Endothelial cell of hepatic sinusoid (primary cell): ENCODE results near the gene C11orf91.

Experiments used
- in situ Hi-C: cut with HindIII; loops from 2 replicates; pipeline ENCODE4 v1.10.0; 2017; ENCODE audit warnings: low sequenced_read_pairs

C11orf91 gene

DNA sequence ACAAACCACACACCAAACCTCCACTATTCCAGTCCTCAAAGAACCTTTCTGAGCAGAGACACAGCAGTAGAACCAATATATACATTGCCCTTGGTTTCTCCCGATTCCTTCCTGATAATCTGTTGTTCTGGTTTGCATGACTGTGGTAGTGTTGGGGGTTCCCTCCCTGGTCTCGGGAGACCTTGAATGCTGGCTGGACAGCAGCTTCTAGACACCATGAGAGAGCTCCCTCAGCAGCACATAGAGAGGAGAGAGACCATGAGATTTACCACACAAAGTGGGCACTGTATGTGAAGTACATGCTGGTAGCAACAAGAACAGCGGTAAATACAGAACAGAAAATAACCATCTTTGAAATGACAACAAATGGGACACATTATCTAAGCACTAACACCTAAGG, 2.6 kb downstream of the C11orf91 start:
- in situ Hi-C loops, result loop anchor here (25.0 kb wide), 1 partner anchor 336 kb away; no protein-coding TSS in a partner anchor

GRCh38 chr11:33696931-33697638, 3.5 kb downstream of the C11orf91 start:
- in situ Hi-C loops, result loop anchor here (25.0 kb wide), 1 partner anchor 335 kb away; no protein-coding TSS in a partner anchor

GRCh38 chr11:33696411-33696810, 4.2 kb downstream of the C11orf91 start:
- in situ Hi-C loops, result loop anchor here (25.0 kb wide), 1 partner anchor 334 kb away; no protein-coding TSS in a partner anchor

DNA sequence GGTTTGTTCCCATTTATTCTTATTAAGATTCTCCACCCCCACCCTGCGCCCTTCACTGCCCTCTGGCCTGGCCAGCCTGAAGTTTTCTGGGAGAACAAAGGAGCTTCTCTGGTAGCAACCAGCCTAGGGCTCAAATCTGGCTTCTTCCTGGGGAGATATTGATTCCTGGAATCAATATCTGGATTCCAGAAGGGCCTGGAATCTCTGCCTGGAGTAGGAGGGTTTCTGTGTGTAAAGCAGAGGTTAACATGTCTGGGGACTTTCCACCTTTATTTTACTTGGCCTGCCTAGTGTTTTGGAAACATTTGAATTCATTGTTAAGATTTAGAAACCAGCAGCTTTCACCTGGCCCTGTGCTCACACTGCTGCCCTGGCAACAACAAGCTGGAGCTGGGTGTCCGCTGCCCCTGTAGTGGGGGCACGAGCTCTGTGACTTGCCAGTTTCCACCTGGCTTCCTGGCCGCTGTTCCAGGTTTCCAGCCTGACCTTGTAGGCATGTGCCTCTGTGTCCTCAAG, 5.5 kb downstream of the C11orf91 start:
- in situ Hi-C loops, result loop anchor here (25.0 kb wide), 1 partner anchor 333 kb away; no protein-coding TSS in a partner anchor

DNA sequence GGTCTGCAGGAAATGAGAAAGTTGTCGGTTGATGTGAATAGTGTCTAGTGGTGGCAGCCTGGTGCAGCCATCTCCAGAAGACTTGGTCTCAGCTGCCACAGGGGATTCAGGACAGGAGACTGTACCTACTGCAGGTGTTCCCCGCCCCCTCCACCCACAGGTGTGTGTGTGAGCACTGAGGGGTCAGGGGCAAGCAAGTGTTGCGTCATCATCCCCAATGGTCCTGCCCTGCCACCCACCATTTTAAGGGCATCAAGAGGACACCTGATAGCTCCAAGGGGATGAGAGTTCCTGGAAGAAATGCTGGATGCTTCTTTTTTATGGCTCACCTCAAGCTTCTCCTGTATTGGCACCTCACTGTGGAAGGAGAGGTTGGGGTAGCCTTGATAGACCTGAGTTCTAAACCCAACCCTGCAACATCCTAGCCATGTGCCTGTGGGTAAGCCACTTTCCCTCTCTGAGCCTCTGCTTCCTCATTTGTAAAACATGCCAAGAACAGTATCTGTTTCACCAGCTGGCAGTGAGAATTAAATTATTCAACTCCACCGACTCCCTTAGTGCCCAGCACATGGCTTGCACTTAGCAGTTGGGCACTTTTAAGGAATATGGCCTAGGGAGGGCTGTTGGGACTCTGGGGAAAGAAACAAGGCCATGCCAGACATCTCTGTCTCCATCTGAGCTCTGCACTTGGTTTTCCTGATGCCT, 6.1 kb downstream of the C11orf91 start:
- in situ Hi-C loops, result loop anchor here (5.0 to 25.0 kb wide), 2 partner anchors 58 to 332 kb away; no protein-coding TSS in a partner anchor

DNA sequence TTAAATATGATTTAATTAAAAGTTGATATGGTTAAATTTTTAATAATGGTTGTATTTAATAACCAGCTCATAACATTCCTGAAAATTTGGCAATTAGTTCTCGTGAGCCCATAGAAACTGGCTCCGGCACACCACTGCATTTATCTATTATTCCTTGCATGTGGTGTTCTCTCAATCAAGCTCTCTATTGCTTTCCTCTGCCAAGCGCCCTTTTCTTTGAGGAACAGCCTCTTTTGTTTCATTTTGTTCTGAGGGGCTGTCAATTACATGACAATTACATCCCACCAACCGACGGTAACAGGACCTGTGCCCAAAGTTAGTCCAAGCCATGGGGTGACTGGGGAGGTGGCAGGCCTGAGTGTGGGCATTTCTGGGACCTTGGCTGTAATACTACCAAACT, 8.1 kb downstream of the C11orf91 start:
- in situ Hi-C loops, result loop anchor here (5.0 to 25.0 kb wide), 2 partner anchors 60 to 330 kb away; no protein-coding TSS in a partner anchor

- in situ Hi-C loops, result loop anchor here (5.0 to 25.0 kb wide), 2 partner anchors 60 to 330 kb away; no protein-coding TSS in a partner anchor
Measured at GRCh38 chr11:33692013-33692504, 8.6 kb downstream of the C11orf91 start.

DNA sequence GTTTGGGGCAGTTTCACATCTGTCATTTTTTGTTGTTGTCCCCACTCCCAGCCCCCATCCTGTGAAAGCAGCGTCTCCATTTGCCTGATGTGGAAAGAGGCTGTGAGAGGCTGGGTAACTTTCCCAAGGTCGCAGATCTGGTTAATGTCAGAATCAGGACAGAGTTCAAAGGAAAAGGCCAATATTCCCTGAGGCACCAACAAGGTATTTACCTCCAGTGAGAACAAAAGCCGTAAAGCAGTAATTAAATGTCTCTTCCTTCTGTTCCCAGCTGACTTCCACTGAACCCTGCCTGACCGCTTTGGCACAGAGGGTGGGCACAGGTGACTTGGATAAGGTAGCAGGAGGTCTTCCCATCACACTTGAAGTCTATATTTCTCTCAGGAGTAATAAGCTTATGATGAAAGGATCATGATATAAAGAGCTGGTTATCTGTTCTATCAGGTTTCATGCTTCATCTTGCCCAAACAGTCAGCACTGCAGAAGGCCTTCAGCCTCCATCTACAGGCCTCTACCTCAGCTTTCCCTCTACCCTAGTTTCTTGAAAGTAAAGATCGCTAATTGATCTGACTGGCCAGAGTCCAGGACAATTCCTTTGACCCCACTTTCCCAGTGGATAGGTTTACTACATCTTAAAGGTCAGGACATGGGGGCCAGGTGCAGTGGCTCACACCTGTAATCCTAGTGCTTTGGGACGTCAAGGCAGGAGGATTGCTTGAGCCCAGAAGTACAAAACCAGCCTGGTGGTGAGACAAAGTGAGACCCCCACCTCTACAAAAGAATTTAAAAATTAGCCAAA, 9.4 kb downstream of the C11orf91 start:
- in situ Hi-C loops, result loop anchor here (5.0 to 25.0 kb wide), 2 partner anchors 61 to 329 kb away; no protein-coding TSS in a partner anchor

DNA sequence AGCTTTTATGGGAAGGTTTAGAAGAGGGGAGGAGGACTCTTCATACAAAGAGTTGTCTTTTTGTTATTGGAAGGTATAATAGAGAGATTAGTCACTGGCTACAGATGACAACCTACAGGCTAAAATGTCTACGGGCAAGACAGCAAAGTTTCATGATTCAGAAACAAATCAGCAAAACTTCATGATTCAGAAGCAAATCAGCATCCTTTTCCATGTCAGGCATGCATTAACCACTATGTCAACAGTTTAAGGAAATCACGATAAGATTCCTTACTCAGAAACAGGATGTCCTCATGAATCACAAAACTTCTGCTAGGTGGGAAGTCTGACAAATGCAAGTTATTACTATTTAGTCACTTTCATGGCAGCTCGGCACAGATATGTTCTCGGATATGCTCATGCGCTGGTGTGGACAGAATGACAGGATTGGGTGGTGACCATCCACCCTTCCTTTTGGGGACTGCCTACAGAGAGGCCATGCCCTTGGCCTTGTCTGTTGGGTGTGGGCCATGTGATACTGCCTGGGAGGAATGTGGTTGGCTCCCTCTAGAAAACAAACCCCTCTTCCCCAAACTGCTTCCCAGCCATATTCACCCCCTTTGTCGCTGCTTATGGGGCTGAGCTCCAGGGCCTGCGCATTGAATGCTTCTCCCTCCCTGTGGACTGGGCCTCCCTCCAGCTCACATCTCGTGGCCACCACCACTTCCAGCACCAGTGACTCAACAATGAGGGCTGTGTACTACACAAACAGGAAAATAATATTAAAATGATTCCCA, 10.1 kb downstream of the C11orf91 start:
- in situ Hi-C loops, result loop anchor here (5.0 to 25.0 kb wide), 2 partner anchors 62 to 328 kb away; no protein-coding TSS in a partner anchor

- in situ Hi-C loops, result loop anchor here (25.0 kb wide), 1 partner anchor 327 kb away; no protein-coding TSS in a partner anchor
Measured at GRCh38 chr11:33689501-33689900, 11.1 kb downstream of the C11orf91 start.

- in situ Hi-C loops, result loop anchor here (25.0 kb wide), 1 partner anchor 327 kb away; no protein-coding TSS in a partner anchor
Measured at GRCh38 chr11:33689085-33689484, 11.5 kb downstream of the C11orf91 start.

DNA sequence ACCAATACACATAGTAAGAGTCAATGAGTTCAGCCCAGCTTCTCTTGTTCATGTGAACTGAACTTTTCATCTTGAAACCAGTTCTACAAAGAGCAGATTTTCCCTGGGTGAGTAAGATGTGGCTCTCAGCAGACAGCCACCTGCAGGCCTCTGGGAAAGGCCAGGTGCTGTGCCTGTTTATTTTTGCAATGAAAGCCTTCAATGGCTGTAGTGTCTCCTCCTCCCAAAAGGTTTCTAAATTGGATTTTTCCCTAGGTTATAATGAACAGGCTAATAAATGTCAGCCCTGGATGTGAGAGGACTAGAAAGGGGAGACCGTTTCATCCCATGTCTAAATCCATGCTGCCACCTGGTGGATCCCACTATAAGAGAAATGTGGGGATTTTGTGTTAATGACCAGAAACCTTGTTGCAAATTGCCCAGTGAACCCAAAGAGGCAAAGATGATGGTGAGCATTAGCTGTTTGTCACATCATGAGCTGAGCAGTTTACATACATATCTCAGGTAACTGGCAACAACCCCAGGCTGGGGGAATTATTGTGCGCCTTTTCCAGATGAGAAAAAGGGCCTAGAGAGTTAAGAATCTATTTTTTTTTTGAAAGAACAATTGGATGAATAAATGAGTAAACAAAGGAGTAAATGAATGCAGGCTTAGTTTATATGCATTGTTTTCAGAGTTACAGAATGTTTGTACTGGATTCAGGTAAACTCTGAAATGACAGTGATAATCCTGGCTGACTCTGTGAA, 12.7 kb downstream of the C11orf91 start:
- in situ Hi-C loops, result loop anchor here (25.0 kb wide), 1 partner anchor 326 kb away; no protein-coding TSS in a partner anchor

DNA sequence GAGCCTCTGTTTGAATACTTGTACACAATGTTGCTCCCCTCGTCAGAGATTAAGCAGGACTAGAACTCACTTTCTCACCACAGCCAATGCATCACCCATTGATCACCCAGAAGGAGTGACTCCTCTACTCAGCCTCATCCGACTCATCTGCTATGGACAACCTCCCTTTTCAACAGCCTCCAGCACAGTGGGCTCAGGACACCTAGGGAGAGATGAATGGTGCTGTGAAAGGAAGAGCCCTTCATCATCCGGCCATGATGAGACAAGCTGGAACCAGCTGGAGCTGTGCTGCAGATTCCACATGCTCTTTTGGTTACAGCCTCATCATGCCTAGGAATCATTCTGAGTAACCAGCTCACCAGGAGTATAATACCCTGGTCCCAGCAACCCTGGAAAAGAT, 15.5 kb downstream of the C11orf91 start:
- in situ Hi-C loops, result loop anchor here (25.0 kb wide), 1 partner anchor 323 kb away; no protein-coding TSS in a partner anchor

- in situ Hi-C loops, result loop anchor here (25.0 kb wide), 1 partner anchor 322 kb away; no protein-coding TSS in a partner anchor
Measured at GRCh38 chr11:33684003-33684706, 16.5 kb downstream of the C11orf91 start.

GRCh38 chr11:33682446-33682845, 18.2 kb downstream of the C11orf91 start:
- in situ Hi-C loops, result loop anchor here (25.0 kb wide), 1 partner anchor 320 kb away; no protein-coding TSS in a partner anchor

DNA sequence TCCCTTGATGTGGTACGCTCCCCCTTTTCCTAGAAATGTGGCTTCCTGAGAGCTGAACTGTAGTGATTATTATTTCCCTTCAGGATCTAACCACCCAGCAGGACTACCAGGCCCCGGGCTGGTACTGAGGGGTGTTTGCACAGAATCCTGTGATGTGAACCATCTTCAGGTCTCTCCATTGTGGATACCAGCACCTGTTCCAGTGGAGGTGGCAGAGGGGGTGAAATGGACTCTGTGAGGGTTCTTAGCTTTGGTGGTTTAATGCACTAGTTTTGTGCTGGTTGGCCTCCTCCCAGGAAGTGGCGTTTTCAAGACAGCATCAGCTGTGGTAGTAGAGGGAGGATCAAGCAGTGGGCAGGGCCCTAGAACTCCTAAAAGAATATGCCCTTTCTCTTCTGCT, 18.6 kb downstream of the C11orf91 start:
- in situ Hi-C loops, result loop anchor here (25.0 kb wide), 1 partner anchor 320 kb away; no protein-coding TSS in a partner anchor

DNA sequence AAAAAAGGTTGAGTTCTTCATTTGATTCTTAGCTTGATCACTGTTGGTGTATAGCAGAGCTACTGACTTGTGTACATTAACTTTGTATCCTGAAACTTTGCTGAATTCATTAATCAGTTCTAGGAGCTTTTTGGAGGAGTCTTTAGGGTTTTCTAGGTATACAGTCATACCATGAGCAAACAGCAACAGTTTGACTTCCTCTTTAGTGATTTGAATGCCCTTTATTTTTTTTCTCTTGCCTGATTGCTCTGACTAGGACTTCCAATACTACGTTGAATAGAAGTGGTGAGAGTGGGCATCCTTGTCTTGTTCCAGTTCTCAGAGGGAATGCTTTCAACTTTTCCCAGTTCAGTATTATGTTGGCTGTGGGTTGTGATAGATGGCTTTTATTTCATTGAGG, 22.0 kb downstream of the C11orf91 start:
- in situ Hi-C loops, result loop anchor here (25.0 kb wide), 1 partner anchor 316 kb away; no protein-coding TSS in a partner anchor
